Stomach (tissue), 9 donors: ENCODE measurements around the gene VSTM4. TPM values are rescaled to one million over a fixed set of nuclear protein-coding genes. Genes with fewer than 3 reads are reported as not detected.

ENCODE experiments used
- DNase-seq, 2 donors: peaks; one replicate each; pipeline versions ENCODE4 v3.0.0 to v3.0.0-alpha.2; 2013 to 2019
- H3K27ac ChIP-seq, 5 donors: fragments of 200-600 bp in 4 of 5; sonication (generic) in 4 of 5; one replicate each; pipeline ENCODE4 v1.5.1; 2013 to 2019; ENCODE audit warnings: mild to moderate bottlenecking in 1 of 5, moderate library complexity in 1 of 5
- H3K27me3 ChIP-seq, 3 donors: fragments of 200-600 bp; sonication (generic); one replicate each; pipeline ENCODE4 v1.5.1; 2017 to 2019; ENCODE audit warnings: mixed run types in 1 of 3
- H3K36me3 ChIP-seq, 4 donors: fragments of 200-600 bp; sonication (generic); 1 replicate in 3 of 4; 2 replicates in 1 of 4; pipeline ENCODE4 v1.5.1; 2016 to 2019
- H3K4me1 ChIP-seq, 4 donors: fragments of 200-600 bp; sonication (generic); one replicate each; pipeline ENCODE4 v1.5.1; 2016 to 2019
- H3K4me3 ChIP-seq, 4 donors: fragments of 200-600 bp; sonication (generic) in 3 of 4; one replicate each; pipeline ENCODE4 v1.5.1; 2016 to 2019; ENCODE audit warnings: mild to moderate bottlenecking in 1 of 4
- H3K9me3 ChIP-seq, 4 donors: fragments of 200-600 bp; sonication (generic); one replicate each; pipeline ENCODE4 v1.5.1; 2016 to 2019
- EP300 ChIP-seq: sonication (generic); formaldehyde crosslinking; IDR thresholded peaks from one replicate; pipeline ENCODE4 v1.6.1; 2017; ENCODE audit warnings: antibody characterized with exemption
- POLR2A ChIP-seq, 4 donors: fragments of 450-650 bp; IDR thresholded peaks; one replicate each; pipeline ENCODE4 v1.6.1; 2016; ENCODE audit warnings: antibody characterized with exemption in 4 of 4, control low read depth in 2 of 4, mild to moderate bottlenecking in 1 of 4, moderate library complexity in 1 of 4
- POLR2AphosphoS5 ChIP-seq, 3 donors: sonication (generic); formaldehyde crosslinking; IDR thresholded peaks; one replicate each; pipeline ENCODE4 v1.6.1; 2016; ENCODE audit warnings: antibody characterized with exemption in 3 of 3
- WGBS, 5 donors: extraction: QIAGEN DNeasy Blood & Tissue Kit in 3 of 5; methylation state at CpG; one replicate each; pipeline versions ENCODE4 v1.1.5 to v1.1.7; 2013 to 2018; 5-methylcytosine and 5-hydroxymethylcytosine counted together
- intact Hi-C: fragments of 100-400 bp; cut with DNase I; formaldehyde crosslinking; loops from one replicate; pipeline ENCODE4 v1.15.1; 2023; ENCODE audit warnings: low total_unique reads
- polyA plus RNA-seq, 3 donors: library from polyadenylated mRNA; stranded (reverse); fragments of 200-250 nt; gene quantifications; one replicate each; pipeline ENCODE4 v1.2.3, GENCODE V29; 2013
- total RNA-seq, 5 donors: library from RNA; depleted of rRNA; stranded (reverse); fragments of >200 nt; gene quantifications; one replicate each; pipeline versions ENCODE4 v1.1.0 to v1.2.3, GENCODE V29; 2014 to 2016
- TF ChIP-seq, protein P1 (sequence below), 7 experiments: fragments of 450-650 bp in 4 of 7; fragments of 200-600 bp in 3 of 7; sonication (generic) in 3 of 7; IDR thresholded peaks; one replicate each; pipeline ENCODE4 v1.5.1; 2016 to 2019; ENCODE audit warnings: antibody characterized with exemption in 7 of 7, control low read depth in 2 of 7, mild to moderate bottlenecking in 1 of 7
- donor health status: healthy with polysubstance abuse.
- donor health status: Bipolar disorder and iron deficiency.
- donor health status: healthy.

VSTM4 gene
- total and polyA plus RNA-seq, 8 donors = 0.58 to 23.1 (median 3.0) TPM

DNA sequence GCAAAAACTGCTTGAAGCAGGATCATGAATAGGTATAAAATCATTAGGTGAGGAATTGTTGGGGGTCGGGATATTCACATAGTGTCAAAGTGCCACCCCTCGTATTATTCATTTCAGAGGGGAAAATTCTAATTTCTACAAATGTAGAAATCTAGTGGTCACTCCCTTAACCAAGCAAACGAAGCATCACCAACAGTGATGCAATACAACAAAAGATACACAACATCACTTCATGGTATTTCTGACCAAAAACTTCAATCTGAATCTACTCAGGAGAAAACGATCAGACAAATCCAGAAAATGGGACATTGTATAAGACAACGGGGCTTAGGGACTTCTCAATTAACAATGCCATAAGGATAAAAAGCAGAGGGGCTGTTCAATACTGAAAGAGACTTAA is 44.8 kb upstream of the VSTM4 start:
- no peak overlapping the region for H3K27ac ChIP-seq
- 83 to 85% (median 85%) methylated on average over 5 of the region's 5 CpGs for WGBS, 5 donors
- H3K36me3 ChIP-seq = peaks cover 0 to 1% (median 0%) of the 10 kb centered on the region in 4 donors
- intact Hi-C loops = loop anchor here (10.0 kb wide), 1 partner anchor 175 kb away; no protein-coding TSS in a partner anchor
- DNase-seq = no peak
- H3K4me1 ChIP-seq = no peaks in the 10 kb centered on the region
- H3K4me3 ChIP-seq = no peak overlapping the region
- no peaks in the 10 kb centered on the region for H3K9me3 ChIP-seq
- H3K27me3 ChIP-seq = peaks cover 0 to 4% (median 0%) of the 10 kb centered on the region in 3 donors
- no peak for TF ChIP-seq POLR2AphosphoS5 (IDR thresholded peaks at IDR 0.05)
- TF ChIP-seq, protein P1, sequence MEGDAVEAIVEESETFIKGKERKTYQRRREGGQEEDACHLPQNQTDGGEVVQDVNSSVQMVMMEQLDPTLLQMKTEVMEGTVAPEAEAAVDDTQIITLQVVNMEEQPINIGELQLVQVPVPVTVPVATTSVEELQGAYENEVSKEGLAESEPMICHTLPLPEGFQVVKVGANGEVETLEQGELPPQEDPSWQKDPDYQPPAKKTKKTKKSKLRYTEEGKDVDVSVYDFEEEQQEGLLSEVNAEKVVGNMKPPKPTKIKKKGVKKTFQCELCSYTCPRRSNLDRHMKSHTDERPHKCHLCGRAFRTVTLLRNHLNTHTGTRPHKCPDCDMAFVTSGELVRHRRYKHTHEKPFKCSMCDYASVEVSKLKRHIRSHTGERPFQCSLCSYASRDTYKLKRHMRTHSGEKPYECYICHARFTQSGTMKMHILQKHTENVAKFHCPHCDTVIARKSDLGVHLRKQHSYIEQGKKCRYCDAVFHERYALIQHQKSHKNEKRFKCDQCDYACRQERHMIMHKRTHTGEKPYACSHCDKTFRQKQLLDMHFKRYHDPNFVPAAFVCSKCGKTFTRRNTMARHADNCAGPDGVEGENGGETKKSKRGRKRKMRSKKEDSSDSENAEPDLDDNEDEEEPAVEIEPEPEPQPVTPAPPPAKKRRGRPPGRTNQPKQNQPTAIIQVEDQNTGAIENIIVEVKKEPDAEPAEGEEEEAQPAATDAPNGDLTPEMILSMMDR (IDR thresholded peaks at IDR 0.05) = no peak
- no peak for TF ChIP-seq EP300
- TF ChIP-seq POLR2A (IDR thresholded peaks at IDR 0.05) = no peak

DNA sequence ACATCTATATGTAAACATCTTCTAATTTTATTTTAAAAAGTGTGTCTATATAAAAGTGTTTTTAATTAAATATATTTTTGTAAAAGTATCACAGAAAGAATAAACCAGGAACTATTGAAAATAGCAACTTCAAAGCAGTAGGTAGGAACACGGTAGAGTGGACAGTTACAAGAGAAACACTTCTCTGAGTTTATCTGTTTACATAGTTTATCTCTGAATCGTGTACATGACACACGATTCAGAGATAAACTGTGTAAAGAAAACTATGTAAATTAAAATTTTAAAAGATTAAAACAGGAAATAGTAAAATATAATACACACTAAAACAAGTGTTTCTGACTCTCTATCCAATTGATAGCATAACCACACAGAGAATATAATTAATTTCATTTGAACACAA is 43.6 kb upstream of the VSTM4 start:
- no peak for DNase-seq
- H3K4me1 ChIP-seq = no peaks in the 10 kb centered on the region
- intact Hi-C loops = no loop called here
- H3K9me3 ChIP-seq = no peaks in the 10 kb centered on the region
- 21 to 32% (median 25%) methylated on average over 3 of the region's 3 CpGs for WGBS, 5 donors
- H3K27ac ChIP-seq = no peak overlapping the region
- no peak overlapping the region for H3K4me3 ChIP-seq
- no peaks in the 10 kb centered on the region for H3K36me3 ChIP-seq
- peaks cover 0 to 4% (median 0%) of the 10 kb centered on the region in 3 donors for H3K27me3 ChIP-seq
- TF ChIP-seq POLR2A (IDR thresholded peaks at IDR 0.05) (no peak), POLR2AphosphoS5 (IDR thresholded peaks at IDR 0.05) (no peak), EP300 (no peak)
- TF ChIP-seq, protein P1 (IDR thresholded peaks at IDR 0.05) = no peak

DNA sequence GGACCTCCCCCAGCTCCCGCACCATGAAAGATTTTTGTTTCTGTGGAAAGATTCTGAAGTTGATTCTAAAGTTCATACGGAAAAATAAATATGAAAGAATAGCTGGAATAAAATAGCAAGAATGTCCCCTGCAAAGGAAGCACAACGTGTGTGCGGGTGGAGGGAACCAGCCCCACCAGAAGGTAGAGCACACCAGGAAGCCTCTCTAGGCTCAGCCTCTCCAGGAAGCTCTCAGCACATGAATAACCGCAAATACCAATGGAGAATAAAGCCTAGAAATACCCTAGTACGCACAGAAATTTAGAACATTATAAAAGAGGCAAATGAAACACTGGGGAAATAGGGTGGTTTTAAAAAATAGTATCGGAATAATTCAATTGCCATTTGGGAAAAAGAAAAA is 43.1 kb upstream of the VSTM4 start:
- TF ChIP-seq POLR2AphosphoS5 (IDR thresholded peaks at IDR 0.05) (no peak), EP300 (no peak), POLR2A (IDR thresholded peaks at IDR 0.05) (no peak)
- TF ChIP-seq, protein P1 (IDR thresholded peaks at IDR 0.05) = no peak
- DNase-seq = no peak
- intact Hi-C loops = no loop called here
- no peak overlapping the region for H3K4me3 ChIP-seq
- 56 to 71% (median 60%) methylated on average over 7 of the region's 7 CpGs for WGBS, 5 donors
- H3K27me3 ChIP-seq = peaks cover 0 to 4% (median 0%) of the 10 kb centered on the region in 3 donors
- no peaks in the 10 kb centered on the region for H3K9me3 ChIP-seq
- H3K4me1 ChIP-seq = no peaks in the 10 kb centered on the region
- H3K36me3 ChIP-seq = no peaks in the 10 kb centered on the region
- no peak overlapping the region for H3K27ac ChIP-seq

DNA sequence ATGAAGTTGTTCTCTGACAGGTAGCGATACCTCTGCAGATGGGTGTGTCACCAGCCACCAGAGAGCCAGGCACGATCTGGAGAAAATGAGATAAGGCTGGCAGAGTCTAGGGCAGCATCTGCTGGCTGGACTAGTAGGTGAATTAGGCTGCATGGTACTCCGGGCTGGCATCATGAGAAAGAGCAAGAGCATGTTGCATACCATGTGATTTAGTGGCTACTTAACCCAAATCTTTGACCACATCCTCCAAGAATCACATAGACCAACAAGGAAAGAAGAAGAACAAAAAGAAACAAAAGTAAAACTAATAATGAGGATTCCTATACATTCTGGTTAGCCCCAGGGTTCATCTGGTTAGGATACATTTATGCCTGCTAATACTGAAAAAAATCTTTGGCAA is 41.9 kb upstream of the VSTM4 start:
- Histone ChIP-seq H3K36me3 (no peaks in the 10 kb centered on the region), H3K9me3 (no peaks in the 10 kb centered on the region), H3K27ac (no peak overlapping the region), H3K4me3 (no peak overlapping the region), H3K4me1 (no peaks in the 10 kb centered on the region), H3K27me3 (peaks cover 0 to 7% (median 0%) of the 10 kb centered on the region in 3 donors)
- TF ChIP-seq POLR2AphosphoS5 (IDR thresholded peaks at IDR 0.05) (no peak), POLR2A (IDR thresholded peaks at IDR 0.05) (no peak), EP300 (no peak)
- TF ChIP-seq, protein P1 (IDR thresholded peaks at IDR 0.05) = no peak
- intact Hi-C loops = no loop called here
- DNase-seq = no peak
- 63 to 83% (median 71%) methylated on average over 3 of the region's 3 CpGs for WGBS, 5 donors
